CD4-positive, alpha-beta T cell treated with Interleukin-10 for 1 hour (primary cell): ENCODE data around the gene TMPRSS4.

ENCODE experiments used
- DNase-seq: peaks from one replicate; pipeline ENCODE4 v3.0.0-alpha.2; 2020

The TMPRSS4 gene

DNA sequence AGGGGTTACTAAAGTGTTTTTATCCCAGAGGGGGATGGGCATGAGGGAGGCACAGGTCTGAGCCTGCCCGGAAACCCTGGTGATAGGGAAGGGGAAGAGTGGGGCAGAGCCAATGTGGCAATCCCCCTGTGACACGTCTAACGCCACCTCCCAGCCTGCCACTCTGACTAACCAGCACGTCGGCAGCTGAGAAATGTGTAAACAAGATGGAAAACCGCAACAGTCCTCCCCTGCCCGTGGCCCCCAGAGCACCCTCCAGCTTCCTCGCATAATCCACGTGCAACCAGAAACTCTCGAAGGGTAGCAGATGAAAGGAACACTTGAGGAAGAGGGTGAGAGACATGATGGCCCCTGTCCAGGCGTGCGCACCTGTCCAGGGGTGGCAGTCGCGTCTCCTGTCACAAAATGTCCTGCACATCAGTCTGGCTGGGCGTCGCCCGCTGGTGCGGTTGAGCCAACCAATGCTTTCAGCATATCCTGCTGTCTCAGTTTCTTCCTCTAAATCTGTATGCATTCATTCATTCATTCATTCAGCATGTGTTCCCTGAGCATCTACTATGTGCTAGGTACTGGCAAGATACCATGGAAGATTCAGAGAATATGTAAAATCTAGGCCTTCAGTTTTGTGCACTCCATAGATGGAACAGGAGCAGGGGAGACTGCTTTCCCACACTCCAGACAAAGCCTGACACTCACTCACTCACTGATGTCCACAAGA, 4.5 kb downstream of the TMPRSS4 start:
- DNase-seq = no peak

DNA sequence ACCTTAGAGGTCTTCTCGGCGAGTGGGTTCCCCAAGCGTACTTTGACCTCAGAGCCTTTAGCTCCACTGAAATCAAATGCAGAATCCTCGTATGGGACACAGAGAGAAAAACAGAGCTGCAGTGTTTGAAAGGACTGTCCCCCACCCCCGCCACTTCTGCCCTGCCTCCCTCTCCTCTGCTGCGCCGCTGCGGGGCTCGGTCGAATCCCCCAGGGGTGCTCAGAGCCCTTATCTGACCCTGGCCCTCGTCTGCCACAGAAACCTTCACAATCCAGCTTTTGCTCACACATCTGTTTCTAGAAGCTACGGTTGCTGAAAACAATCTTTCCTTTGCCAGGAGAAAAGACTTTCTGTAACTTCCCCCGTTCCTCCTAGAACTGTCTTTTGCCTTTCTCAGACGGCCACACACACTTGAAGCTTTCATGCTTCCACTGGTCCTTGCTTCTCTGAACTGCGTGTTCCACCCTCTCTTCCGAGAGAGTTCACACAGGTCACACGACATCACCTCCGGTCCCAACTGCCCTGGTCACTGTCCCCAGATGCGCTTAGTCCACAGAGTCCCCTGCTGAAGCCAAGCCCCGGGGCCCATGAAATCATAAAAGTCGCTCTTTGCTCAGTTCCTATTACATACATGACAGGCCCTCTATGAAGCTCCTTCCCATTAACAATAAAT, 6.1 kb downstream of the TMPRSS4 start:
- DNase-seq = no peak

DNA sequence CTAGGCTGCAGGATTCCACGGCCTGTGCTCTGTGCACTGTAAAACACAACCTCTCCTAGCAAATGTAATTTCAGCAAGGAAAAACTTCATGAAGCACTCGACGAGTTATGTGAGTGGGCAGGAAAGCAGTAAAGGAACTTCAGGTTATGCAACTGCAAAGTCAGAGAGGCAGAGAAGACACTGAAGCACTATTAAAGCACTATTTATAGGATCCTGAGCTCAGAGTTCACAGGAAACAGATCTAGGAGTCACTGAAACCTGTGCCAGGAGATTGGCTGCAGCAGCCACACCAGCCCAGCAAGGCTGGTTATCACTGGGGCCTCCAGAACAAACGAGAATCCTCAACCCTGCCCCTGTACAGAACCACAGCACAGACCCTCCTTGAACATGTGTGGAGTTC, 7.4 kb downstream of the TMPRSS4 start:
- DNase-seq = no peak

DNA sequence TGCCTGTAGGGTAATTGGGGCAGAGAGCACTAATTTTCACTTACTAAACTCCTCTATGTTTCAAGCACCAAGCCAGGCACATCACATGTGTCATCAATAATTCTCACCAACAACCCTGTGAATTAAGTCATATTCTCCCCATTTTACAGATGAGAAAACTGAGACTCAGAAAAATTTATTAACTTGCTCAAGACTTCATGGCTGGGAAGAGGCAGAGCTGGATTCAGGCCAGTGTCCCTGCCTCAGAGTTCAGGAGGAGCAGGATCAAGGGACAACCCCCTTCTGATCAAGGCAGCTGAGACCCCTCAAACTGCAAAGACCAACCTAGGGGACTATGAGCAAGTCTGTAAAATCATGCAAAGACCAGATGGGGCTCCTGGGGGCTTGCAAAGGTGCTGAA, 7.8 kb downstream of the TMPRSS4 start:
- no peak for DNase-seq

DNA sequence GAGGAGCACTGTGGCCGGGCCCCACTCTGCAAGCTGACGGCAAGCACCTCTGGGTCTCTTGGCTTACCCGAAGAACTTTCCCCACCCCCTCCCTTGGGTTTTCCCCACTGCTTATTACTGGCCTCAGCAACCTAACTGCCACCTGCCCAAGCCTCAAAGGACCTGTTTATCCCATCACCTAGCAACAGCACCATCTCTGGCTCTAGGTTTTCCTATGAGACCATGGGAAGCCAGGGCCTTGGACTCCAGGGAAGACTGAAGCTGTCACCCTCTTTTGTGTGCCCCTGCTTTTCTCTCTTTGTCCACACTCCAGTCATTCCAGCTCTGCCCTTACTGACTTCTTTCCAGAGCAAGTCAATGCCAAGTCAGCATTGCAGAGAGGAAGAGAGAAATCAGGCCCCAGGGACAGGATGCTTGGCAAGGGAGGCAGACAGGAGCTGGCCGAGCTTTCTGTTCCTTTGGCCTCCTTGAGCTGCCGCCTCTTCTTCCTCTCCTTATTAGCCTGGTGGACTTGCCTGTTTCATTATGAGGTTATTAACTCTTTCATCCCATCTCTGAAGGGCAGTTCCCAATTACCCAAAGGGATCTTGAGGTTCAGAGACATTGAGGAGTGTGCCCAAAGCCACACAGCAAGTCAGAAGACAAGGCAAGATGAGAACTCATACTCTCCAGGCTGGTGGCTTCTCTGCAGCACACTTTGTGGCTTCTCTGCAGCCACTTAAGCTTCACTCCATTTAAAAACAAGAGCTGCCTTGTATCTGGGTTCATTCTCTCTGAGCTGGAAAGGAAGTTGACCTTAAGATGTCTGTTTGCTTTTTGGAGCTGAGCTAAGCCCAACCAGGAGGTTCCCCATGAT, 10.3 kb downstream of the TMPRSS4 start, which contains the start of gene SMIM35:
TSS of gene SMIM35 (minus strand) at position 51 of the 856 bp plus-strand sequence. CDS start 206 bp downstream, outside the sequence.
- DNase-seq = no peak

DNA sequence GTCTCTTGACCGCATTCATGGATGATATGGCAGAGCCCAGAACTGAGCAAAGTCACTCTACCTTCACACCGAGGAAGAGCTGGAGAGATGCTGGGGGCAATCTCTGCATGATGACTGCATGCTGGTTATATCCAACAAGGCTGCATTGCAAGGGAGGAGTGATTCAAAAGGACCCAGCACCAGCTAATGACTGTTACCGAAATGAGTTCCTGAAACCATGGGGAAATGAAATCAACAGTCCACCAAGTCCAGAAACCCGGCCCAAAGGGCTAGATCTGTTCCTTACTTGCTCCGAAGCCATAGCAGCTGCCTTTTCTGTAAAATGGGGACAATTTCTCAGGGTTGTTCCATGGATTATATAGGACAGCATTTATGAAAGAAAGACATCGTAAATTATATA, 11.1 kb downstream of the TMPRSS4 start:
- DNase-seq = no peak

DNA sequence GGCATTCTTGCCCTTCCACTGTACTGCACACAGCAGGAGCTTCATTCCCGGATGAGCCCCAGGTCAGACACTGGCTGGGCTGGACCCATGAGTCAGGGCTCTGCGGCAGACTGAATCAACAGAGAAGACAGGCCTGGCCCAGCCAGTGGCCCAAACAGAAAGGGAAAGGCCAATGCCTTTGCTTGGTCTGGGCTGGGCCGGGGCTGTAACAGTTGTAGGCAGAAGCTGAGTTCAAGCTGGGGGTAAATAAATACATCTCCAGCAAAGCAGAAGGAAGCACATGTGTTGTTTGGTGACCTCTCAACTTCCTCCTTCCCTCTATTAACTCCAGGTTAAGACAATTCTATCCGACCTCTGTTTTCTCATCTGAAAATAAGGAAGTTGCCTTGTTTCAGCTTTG, 11.7 kb downstream of the TMPRSS4 start:
- no peak for DNase-seq

DNA sequence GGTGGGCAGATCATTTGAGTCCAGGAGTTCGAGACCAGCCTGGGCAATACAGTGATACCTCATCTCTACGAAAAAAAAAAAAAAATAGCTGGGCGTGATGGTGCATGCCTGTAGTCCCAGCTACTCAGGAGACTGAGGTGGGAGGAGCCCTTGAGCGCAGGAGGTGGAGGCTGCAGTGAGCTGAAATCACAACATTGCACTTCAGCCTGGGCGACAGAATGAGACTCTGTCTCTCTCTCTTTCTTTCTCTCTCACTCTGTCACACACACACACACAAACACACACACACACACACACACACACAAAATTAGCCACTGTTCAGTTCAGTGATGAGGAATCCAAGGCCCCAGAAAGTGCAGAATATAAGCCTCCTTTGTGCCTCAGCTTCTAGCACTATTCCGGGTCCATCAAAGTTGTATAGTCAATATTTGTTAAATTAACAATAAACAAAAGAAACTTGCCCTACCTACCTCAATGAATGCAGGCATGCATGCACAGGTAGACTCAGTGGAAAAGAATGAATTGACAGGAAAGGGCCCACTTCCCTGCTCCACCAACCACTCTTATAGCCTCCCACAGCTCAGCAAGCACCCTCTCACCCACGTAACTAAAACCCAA, 13.8 kb downstream of the TMPRSS4 start:
- DNase-seq = no peak

DNA sequence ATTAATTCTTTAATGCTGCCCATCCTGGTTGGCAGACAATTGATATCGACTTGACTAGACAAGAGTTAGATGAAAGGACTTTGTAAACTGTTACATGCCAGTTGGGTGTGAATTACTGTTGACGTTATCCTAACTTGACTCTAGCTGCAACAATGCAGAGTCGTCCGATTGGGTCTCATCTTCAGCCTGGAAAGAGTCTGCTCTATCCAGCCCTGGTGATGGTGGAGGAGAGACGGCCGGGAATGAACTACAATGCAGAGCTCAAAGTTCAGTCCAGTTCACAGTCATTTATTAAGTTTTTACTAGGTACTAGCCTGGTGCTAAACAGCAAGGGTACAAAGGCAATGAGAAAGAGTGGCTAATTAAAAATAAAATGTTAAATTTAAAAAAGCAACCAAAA, 14.8 kb downstream of the TMPRSS4 start:
- DNase-seq = no peak

DNA sequence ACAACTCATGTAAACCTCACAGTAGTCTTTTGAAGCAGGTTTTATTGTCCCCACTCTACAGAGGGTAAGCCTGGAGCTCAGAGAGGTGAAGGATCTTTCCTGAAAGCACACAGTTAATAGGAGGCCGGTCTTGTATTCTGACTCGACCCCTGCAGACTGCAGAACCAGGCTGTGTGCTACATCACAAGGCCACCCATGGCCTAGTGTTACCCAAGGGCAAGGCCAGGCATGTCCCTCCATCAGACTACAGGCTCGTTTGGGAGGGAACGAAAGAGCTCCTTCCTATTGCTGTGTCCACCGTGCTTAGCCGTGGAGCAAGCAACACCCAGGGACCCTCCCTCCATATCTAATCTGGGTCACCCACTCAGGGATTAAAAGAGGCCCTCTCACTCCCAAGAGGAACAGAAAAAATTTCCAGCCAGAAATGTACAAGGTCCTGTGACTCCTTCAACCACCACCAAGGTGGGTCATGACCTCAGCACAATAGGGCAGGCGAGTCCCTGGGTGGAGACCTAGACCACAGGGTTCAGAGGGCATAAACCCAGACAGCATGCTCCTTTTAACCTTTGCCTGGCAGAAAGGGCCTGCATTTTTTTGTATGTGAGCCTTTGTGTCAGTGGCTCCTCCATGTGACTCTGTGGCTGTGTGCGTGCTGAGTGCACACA, 16.2 kb downstream of the TMPRSS4 start:
- DNase-seq = no peak

DNA sequence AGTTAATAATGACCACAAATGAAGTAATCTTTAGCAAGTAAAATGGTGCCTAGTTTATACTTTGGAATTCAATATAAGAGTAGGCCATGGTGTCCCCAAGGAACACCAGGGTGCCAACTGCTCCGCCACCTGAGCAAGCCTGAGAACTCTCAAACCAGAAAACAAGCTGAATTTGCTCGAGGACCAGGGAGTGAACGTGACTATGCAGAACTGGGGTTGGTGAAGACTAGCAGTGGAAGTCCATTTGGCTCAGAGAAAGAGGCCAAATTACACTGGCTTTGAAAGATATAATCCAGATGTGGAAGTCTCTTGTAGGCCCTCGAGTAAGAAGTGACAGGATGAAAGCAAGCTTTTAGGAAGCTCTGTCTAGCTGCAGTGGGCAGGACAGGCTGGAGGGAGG, 18.6 kb downstream of the TMPRSS4 start:
- DNase-seq = no peak

DNA sequence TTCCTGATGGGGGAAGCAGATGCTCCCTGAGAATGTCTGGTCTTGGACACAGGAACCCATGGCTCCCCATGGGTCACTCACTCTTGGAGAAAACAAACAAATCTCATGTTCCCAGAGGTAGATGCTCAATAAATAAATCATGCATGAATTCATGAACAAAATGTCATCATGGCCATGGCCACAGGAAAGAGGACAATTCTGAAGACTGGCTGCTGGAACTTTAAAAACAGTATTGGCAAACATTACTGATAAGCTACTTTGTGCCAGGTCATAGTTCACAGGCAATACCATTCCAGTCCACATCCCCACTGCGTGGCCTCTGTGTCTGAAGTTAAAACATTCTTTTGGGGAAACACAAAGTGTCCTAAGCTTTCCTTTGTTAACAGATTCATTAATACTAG, 19.1 kb downstream of the TMPRSS4 start:
- no peak for DNase-seq

DNA sequence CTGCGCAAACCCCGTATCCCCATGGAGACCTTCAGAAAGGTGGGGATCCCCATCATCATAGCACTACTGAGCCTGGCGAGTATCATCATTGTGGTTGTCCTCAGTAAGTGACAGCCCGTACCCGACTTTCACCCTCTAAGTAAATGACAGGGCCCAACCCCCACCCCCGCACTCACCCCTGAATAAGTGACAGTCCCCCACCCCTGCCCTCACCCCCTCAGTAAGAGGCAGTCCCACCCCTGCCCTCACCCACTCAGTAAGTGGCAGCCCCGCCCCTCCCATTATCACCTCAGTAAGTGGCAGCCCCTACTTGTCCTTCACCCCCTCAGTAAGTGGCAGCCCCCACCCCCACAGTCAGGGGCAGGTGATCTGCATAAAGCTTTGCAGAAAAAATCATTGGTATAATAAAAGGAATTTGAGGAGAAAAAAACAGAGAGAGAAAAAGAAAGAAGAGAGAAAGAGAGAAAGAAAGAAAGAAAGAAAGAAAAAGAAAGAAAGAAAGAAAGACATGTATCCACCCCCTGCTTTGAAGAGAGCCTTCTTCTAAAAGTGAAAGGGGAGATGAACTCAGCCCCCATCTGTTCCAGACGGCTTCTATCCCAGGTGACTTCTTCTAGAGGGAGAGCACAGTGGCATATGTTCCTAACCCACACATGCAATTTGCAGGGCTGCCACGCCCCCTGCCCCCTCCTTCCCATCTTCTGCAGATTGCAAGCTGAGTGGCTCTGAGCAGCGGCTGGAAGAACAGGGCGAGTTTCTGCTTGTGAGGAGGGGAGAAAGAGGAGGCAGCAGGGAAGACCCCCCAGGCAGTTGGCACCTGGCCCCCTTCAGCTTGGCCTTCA, 22.3 kb downstream of the TMPRSS4 start:
- no peak for DNase-seq

DNA sequence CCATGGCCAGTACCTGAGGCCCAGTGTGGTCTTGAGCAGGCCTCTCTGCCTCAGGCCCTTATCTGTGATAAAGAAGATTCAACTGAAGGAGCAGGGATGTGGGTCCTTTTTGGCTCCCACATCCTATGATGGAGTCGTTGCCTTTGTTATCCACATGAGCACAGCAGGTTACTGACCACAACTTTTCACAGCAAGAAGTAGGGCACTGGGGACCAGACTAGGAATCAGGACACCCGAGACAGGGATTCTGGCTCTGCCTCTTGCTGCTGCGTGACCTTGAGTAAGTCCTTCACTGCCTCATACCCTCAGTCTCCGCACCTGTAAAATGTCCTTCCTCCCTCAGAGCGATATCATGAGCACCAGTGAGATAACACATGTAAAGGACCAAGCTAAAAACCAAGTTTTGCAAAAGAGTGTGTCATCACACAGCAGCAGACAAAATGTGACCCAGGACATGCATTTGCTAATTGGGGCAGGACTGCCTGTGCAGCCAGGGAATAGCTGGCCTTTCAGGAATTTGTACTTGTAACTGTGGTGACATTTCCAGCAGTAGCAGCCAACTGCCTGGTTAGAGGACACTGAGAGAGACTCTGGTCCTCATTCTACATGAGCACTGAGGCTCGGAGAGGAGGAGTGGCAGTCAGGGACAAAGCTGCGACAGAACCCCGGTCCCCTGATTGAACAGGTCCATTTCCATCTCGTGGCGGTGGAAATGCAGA, 23.1 kb downstream of the TMPRSS4 start:
- DNase-seq = no peak

DNA sequence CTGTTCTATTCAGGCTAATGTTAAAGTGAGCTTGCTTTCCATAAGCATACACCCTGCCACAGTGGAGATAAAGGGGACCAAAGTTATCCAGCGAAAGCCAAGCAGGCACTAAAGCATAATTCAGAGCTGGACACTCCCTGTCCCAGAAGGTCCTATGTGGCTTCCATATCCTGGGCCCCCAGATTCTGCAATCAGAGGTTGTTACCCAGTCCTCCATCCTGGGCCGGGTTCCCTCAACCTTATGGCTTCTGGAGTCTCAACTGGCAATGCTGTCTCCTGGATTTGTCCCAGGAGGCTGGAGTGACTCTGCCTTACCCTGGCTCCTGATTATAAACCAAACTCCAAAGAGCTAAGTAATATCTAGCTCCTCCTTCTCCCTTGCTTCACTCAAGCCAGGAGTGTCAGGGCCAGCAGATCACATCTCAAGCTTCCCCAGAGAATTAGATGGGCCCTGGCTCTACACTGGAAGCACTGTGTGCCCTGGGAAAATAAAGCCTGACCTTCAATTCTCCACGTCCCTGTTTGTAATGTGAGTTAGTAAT, 23.9 kb downstream of the TMPRSS4 start:
- DNase-seq = no peak

DNA sequence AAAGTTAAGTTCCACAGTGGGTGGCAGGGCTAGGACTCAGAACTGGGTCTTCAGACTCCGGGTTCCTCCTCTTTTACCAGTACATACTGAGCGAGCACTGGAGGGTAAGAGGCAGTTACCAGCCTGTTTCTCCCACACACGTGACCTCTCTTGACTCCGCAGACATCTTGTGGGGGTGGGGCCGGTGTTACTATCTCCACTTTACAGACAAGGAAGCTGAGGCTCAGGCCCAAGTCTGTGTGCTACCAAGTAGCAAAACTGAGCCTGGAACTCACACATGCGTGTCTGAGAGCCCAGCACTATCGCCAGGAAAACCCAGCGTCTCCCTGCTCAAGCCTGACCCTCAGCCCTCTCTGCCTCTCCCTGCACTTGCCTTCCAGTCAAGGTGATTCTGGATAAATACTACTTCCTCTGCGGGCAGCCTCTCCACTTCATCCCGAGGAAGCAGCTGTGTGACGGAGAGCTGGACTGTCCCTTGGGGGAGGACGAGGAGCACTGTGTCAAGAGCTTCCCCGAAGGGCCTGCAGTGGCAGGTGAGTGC, 25.9 kb downstream of the TMPRSS4 start:
- DNase-seq = no peak

DNA sequence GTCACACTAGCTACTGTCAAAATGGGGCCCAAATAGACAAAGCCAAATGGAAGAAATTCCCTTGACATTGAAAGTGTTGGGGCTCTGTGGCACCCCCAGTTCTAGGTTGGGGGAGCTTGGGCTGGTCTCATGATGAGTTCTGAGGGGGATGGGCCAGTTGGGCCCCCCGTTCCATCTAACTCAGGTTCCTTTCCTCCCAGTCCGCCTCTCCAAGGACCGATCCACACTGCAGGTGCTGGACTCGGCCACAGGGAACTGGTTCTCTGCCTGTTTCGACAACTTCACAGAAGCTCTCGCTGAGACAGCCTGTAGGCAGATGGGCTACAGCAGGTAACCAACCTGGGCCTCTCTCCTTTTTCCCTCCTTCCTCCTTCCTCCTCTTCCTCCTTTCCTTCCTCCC, 27.6 kb downstream of the TMPRSS4 start:
- no peak for DNase-seq

DNA sequence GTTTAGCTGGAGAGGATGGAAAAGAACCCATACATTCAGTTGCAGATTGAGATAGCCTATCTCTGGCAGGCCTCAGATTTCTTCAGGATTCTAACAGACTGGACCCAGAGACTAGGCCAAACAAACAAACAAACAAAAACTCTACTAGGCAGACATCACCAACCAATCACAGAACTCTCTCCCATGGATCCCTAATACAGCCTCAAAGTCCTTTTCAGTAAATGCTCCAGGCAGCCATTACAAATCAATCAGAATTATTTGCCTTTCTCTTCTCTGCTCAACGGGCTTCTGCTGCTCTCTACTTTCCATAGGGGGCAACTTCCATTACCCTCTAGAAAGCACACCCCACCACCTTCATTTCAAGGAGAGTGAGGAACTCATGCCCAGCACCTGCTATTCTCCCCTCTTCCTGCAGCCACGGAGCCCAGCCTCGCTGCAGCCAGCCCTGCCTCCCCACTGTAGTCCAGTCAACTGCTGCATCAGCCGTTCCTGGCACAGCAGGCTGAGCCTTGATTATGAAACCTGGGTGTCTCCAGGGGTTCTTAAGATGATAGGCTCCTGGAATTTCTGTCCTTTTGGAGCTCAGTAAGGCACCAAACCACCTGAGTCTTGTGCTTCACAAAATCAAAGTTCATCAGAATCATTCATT, 28.9 kb downstream of the TMPRSS4 start:
- no peak for DNase-seq

DNA sequence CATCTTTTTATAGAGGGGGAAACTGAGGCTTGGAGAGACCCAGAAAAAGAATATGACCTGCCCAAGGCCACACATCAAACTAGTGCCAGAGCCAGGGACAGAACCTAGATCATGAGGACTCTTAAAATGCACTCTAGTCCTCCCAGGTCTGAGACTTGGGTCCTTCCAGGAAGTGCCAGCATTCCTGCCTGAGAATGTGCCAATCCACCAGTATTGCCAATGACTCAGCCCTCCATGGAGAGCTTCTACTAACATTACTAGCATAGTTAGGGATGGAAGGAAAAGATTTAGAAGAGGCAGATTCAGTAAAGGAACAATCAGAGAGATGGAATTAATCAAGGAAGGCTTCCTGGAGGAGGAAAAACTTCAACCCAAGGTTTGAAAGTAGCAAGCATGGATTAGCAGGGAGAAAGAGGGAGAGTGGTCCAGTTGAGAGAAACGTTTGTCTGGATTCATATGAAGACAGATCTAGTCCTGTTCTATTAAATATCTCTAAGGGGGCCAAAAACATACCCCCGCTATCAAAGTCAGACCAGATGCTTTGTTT, 30.0 kb downstream of the TMPRSS4 start:
- DNase-seq = no peak

DNA sequence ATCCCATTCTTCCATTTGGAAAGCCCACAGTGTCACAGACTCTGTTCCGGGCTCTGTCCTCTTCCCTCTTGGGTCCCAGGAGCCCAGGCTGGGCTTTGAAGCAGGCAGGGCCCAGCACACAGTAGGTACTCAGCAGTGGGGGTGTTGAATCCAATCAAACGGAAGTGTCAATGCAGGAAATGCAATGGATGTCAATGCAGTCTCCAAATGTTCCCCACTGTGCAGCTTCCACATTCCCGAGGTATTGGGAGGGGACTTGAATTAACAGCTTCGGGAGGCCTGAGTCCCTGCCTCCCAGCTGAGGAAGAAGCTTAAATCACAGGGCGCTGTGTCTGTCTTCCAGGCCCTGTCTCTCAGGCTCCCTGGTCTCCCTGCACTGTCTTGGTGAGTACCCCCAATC, 31.6 kb downstream of the TMPRSS4 start:
- no peak for DNase-seq
